ENCODE measurements around the gene PIP4K2C.

The PIP4K2C gene

GRCh38 chr12:57615637-57616036 lies 24.6 kb downstream of the PIP4K2C start:
- TF ChIP-seq TAF1 (IDR thresholded peaks at IDR 0.05; ENCODE audit: borderline replicate concordance, insufficient read depth, low read length) (no peak), FOXP2 (optimal IDR thresholded peaks at IDR 0.05; ENCODE audit: borderline replicate concordance, extremely low read depth, extremely low read length, insufficient read depth) (no peak), POLR2AphosphoS5 (IDR thresholded peaks at IDR 0.05; ENCODE audit: low read depth, low read length) (no peak), SIN3A (IDR thresholded peaks at IDR 0.05; ENCODE audit: borderline replicate concordance, insufficient read depth, low read length) (no peak)
- TF ChIP-seq, protein P1, sequence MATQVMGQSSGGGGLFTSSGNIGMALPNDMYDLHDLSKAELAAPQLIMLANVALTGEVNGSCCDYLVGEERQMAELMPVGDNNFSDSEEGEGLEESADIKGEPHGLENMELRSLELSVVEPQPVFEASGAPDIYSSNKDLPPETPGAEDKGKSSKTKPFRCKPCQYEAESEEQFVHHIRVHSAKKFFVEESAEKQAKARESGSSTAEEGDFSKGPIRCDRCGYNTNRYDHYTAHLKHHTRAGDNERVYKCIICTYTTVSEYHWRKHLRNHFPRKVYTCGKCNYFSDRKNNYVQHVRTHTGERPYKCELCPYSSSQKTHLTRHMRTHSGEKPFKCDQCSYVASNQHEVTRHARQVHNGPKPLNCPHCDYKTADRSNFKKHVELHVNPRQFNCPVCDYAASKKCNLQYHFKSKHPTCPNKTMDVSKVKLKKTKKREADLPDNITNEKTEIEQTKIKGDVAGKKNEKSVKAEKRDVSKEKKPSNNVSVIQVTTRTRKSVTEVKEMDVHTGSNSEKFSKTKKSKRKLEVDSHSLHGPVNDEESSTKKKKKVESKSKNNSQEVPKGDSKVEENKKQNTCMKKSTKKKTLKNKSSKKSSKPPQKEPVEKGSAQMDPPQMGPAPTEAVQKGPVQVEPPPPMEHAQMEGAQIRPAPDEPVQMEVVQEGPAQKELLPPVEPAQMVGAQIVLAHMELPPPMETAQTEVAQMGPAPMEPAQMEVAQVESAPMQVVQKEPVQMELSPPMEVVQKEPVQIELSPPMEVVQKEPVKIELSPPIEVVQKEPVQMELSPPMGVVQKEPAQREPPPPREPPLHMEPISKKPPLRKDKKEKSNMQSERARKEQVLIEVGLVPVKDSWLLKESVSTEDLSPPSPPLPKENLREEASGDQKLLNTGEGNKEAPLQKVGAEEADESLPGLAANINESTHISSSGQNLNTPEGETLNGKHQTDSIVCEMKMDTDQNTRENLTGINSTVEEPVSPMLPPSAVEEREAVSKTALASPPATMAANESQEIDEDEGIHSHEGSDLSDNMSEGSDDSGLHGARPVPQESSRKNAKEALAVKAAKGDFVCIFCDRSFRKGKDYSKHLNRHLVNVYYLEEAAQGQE (IDR thresholded peaks at IDR 0.05; ENCODE audit: insufficient read depth in 1 of 2, low read depth in 2 of 2, low read length in 2 of 2), result no peak

DNA sequence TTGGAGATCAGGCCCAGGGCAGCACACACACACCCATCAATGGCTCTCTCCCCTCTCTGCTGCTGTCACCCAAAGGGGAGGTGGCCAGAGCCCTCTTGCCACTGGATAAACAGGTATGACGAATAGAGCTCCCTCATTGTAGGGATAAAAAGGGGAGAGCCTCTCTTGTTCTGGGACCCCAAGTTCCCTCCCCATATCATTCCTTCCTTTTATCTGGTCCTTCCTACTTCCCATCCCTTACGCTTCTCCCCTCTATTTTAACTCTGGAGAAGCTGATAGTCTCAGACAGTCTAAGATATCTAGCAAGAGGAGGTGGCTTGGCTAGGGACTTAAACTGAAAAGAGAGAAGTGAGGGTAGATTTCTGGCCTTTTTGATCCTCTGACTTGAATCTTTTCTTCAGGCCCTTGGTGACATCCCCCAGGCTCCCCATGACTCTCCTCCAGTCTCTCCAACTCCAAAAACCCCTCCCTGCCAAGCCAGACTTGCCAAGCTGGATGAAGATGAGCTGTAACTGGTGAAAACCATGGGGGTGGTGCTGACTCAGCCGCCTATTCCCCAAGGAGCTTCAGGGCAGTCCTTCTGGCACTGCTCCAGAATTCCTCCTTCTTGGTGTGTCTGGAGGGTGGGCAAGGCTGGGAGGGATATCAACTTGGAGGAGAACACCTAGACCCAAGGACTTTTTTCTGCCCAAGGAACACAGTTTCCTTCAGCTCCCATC lies 25.6 kb downstream of the PIP4K2C start:
- TF ChIP-seq TAF1 (IDR thresholded peaks at IDR 0.05; ENCODE audit: borderline replicate concordance, insufficient read depth, low read length) (no peak), SIN3A (IDR thresholded peaks at IDR 0.05; ENCODE audit: borderline replicate concordance, insufficient read depth, low read length) (no peak), FOXP2 (optimal IDR thresholded peaks at IDR 0.05; ENCODE audit: borderline replicate concordance, extremely low read depth, extremely low read length, insufficient read depth) (no peak), POLR2AphosphoS5 (IDR thresholded peaks at IDR 0.05; ENCODE audit: low read depth, low read length) (no peak)
- TF ChIP-seq, protein P1 (IDR thresholded peaks at IDR 0.05; ENCODE audit: insufficient read depth in 1 of 2, low read depth in 2 of 2, low read length in 2 of 2), result no peak

- TF ChIP-seq TAF1 (IDR thresholded peaks at IDR 0.05; ENCODE audit: borderline replicate concordance, insufficient read depth, low read length) (no peak), SIN3A (IDR thresholded peaks at IDR 0.05; ENCODE audit: borderline replicate concordance, insufficient read depth, low read length) (no peak), FOXP2 (optimal IDR thresholded peaks at IDR 0.05; ENCODE audit: borderline replicate concordance, extremely low read depth, extremely low read length, insufficient read depth) (no peak), POLR2AphosphoS5 (IDR thresholded peaks at IDR 0.05; ENCODE audit: low read depth, low read length) (no peak)
- TF ChIP-seq, protein P1 (IDR thresholded peaks at IDR 0.05; ENCODE audit: insufficient read depth in 1 of 2, low read depth in 2 of 2, low read length in 2 of 2), result no peak
Observed at GRCh38 chr12:57617942-57618341, 26.9 kb downstream of the PIP4K2C start.

DNA sequence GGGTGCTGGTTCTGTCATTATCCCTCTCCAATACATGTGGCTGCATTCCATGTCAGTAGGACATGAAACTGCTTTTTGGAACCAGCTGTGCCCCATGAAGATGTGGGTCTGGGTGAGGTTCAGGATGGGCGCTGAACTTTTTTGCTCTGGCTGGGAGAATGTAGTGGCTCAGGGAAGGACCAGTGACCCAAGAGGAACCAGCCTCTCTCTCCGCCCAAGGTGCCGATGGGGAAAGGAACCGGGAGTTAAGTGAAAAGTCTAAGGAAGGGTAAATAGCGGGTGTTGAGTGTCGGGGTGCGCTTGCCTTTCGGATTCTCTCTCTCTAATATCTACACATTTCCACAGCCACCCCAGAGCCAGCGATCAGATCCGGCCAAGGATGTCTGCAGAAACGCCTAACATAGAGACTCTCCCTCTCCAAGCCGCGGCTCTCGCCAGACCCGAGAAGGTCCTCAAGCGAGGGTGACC lies 28.0 kb downstream of the PIP4K2C start:
- no peak for TF ChIP-seq FOXP2 (optimal IDR thresholded peaks at IDR 0.05; ENCODE audit: borderline replicate concordance, extremely low read depth, extremely low read length, insufficient read depth)
- TF ChIP-seq, protein P1 (IDR thresholded peaks at IDR 0.05; ENCODE audit: insufficient read depth in 1 of 2, low read depth in 2 of 2, low read length in 2 of 2), result no peak
- no peak for TF ChIP-seq POLR2AphosphoS5 (IDR thresholded peaks at IDR 0.05; ENCODE audit: low read depth, low read length)
- TF ChIP-seq SIN3A (IDR thresholded peaks at IDR 0.05; ENCODE audit: borderline replicate concordance, insufficient read depth, low read length), result no peak
- no peak for TF ChIP-seq TAF1 (IDR thresholded peaks at IDR 0.05; ENCODE audit: borderline replicate concordance, insufficient read depth, low read length)
